Activated CD4-positive, alpha-beta T cell treated with anti-CD3 and anti-CD28 coated beads for 24 hours (primary cell): ENCODE data around the gene CEP170B.
"Not testable (repeated sequence)": the region's sequence is repeated elsewhere in the genome, so short reads cannot be mapped to it uniquely, and the experiment has no call there.

ENCODE experiments used
- DNase-seq, 2 donors: peaks; one replicate each; pipeline ENCODE4 v3.0.0-alpha.2; 2020; ENCODE audit warnings: low read depth in 2 of 2

CEP170B gene

DNA sequence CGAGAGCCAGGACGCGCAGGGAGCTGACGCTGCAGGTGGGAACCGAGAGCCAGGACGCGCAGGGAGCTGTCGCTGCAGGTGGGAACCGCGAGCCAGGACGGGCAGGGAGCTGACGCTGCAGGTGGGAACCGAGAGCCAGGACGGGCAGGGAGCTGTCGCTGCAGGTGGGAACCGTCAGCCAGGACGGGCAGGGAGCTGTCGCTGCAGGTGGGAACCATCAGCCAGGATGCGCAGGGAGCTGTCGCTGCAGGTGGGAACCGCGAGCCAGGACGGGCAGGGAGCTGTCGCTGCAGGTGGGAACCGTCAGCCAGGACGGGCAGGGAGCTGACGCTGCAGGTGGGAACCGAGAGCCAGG, 40.5 kb downstream of the CEP170B start:
- DNase-seq, result not testable (repeated sequence)

- DNase-seq, result no peak
Observed at GRCh38 chr14:104908303-104908702, 43.2 kb downstream of the CEP170B start.

- no peak for DNase-seq
Observed at GRCh38 chr14:104912053-104912452, 47.0 kb downstream of the CEP170B start.

DNA sequence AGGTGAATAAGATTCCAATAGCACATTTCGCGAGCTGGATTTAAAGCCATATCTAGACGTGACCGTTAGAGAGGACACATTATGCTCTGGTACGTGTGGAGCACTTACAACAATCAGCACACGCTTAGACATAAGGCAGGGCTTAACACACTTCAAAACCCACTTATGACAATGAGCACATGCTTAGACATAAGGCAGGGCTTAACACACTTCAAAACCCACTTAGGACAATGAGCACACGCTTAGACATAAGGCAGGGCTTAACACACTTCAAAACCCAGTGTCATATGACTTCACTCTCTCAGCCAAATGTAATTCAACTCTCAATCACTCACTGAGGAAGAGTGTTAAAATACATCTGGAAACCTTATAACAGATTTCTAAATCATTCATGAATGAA, 48.4 kb downstream of the CEP170B start:
- DNase-seq, result no peak

GRCh38 chr14:104917116-104917515, 52.0 kb downstream of the CEP170B start:
- DNase-seq, result no peak

DNA sequence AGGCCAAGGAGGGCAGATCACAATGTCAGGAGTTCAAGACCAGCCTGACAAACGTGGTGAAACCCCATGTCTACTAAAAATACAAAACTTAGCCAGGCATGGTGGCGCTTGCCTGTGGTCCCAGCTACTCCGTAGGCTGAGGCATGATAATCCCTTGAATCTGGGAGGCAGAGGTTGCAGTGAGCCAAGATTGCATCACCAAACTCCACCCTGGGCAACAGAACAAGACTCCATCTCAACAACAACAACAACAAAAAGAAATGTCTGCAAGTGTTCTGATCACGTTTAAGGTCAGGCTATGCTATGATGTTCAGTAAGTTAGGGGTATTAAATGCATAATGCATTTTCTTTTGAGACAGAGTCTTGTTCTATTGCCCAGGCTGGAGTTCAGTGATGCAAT, 52.9 kb downstream of the CEP170B start:
- DNase-seq, result no peak

DNA sequence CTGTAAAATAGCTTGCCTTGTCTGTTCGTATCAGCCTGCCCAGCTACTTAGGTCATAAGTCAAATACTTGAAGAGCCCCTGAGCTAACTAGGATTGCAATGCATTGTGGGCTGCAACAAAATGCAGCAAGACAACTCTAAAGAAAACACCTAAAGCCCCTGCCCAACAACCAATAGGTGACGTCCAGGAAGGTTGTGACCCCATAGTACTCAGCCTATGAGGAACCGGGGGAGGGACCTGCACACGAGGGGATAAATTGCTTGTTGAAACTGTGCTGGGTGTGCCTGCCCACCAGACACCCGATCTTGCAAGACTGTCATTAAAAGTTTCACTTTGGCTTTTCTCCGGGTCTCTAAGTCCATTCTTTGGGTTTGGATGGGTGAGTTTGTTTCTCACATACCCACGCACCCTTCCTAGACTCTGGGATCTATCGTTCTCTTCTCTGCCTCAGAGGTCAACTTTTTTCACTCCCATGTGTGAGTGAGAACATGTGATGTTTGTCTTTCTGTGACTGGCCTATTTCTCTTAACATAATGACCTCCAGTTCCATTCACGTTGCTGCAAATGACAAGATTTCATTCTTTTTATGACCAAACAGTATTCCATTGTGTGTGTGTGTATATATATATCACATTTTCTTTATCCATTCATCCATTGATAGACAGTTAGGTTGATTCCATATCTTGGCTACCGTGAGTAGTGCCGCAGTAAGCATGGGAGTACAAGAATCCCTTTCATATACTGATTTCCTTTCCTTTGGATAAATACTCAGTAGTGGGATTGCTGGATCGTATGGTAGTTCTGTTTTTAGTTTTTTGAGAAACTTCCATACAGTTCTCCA, 54.3 kb downstream of the CEP170B start:
- not testable (repeated sequence) for DNase-seq

- DNase-seq, result no peak
Observed at GRCh38 chr14:104919993-104920315, 54.9 kb downstream of the CEP170B start.

GRCh38 chr14:104923640-104924420, 58.8 kb downstream of the CEP170B start:
- DNase-seq, result no peak

DNA sequence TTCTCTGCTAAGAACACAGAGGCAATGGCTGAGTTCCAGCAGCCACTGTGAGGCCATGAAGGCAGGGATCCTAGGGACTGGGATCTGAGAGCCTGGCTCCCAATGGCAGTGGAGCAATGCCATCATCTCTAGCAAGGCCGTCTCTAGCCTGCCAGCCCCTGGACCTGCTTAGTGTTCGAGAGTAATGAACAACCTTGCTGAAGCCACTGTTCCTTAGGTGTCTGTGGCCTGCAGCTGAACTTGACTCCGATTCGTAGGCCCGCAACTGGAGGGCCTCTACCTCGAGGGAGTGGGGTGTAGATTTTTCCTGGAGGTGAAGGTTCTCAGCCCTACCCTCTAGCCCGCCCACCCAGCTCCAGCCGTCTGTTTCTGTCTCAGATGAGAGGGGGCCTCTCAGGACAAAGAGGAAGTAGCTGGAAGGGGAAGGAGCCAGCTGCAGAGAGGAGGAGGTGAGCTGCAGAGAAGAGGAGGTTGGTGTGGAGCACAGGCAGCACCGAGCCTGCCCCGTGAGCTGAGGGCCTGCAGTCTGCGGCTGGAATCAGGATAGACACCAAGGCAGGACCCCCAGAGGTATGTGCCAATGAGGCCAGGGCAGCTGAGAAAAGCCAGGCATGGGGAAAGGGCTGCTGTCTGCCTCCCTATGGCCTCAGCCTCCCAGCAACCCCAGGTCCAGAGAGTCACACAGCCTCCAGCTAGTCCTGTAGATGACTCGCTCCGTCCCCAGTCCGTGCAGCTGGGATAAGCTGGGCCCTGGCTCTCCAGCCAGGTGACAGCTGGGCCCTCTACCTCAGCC, 59.5 kb downstream of the CEP170B start, which contains the start of gene PLD4:
Gene PLD4 (plus strand): TSS at position 459 of the 793 bp plus-strand sequence. CDS start 2,262 bp downstream, outside the sequence.
- DNase-seq, result no peak

DNA sequence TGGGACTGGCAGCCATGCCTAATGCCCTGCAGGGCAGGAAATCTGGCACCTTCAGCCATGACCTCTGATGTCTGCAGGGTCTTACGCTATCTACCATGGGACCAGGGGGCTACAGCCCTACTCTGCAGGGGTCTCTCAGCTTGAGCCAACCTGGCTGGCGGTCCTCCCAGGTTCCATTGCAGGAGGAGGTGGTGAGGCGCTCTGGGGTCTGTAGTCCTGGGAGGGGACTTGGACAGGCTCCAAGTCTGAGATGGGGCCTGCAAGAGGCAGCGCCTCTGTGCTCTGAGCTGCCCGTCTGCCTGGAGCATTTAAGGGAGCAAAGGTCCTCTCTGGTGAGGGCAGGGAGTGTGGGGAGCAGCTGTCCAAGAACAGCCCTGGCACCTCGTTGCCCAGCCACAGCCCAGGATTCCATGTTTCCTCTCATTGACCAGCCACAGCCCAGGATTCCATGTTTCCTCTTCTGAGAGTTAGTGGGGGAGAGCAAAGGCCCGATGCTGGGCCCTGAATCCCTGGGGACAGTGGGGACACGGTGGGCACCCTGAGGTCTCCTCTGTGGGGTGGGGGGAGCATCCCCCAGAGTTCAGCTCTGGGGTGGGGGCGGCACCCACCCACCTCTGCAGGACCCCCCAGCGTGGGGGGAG, 60.3 kb downstream of the CEP170B start:
- DNase-seq, result no peak

GRCh38 chr14:104925855-104926609, 61.0 kb downstream of the CEP170B start:
- no peak for DNase-seq

DNA sequence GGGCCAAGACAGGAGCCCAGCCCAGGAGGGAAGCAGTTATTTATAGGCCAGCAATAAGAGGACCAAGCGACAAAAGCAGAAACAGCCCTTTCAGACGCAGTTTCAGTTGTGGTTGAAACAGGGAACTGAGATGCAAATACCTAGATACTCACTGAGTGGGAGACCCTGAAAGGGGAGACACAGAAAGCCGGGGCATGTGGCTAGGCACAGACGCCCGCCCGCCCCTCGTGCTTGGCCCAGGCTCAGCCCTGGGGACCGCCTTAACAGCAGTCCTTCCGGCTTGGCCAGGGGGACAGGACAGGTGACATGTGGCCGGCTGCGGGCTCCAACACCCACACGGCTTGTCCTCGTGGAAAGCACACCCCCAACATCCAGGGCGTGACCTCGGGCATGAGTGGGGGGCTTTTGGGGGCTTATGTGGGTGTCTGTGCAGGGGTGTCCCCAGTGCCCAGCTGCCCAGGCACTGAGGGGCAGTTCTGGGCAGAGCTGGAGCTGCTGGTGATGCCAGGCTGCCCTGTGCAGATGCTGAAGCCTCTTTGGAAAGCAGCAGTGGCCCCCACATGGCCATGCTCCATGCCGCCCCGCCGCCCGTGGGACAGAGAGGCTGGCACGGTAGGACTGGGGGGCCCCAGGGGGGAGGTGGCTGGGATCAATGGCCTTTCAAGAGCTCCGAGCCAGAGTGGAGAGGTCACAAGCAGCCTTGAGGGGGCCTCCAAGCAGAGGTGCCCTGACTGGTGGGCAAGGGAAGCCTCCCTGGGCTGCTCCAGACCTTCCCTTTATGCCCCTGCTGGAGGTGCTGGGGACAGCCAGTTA, 61.8 kb downstream of the CEP170B start:
- DNase-seq, result no peak

DNA sequence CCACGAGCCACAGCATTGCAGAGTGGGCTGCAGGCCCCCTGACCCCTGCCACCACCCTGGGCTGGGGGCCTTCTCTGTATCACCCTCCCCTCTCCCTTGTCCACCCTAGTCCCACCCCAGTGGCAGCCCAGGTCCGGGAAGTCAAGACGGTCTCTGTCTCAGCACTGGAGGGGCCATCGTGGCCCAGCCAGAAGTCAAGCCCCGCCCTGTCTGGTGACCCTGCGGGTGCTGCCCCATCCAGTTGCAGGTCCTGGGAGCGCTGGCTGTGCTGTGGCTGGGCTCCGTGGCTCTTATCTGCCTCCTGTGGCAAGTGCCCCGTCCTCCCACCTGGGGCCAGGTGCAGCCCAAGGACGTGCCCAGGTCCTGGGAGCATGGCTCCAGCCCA, 62.4 kb downstream of the CEP170B start:
- no peak for DNase-seq

- DNase-seq, result no peak
Observed at GRCh38 chr14:104927901-104928300, 62.8 kb downstream of the CEP170B start.

- no peak for DNase-seq
Observed at GRCh38 chr14:104928391-104929133, 63.5 kb downstream of the CEP170B start.

GRCh38 chr14:104929268-104930230, 64.5 kb downstream of the CEP170B start:
- no peak for DNase-seq
